HG02571 (cell line): ENCODE data around the gene FBXL13.
"Not testable (repeated sequence)": the region's sequence is repeated elsewhere in the genome, so short reads cannot be mapped to it uniquely, and the experiment has no call there.

ENCODE experiments used
- ATAC-seq: cut with Tn5 transposase; IDR thresholded peaks from one replicate; pipeline ENCODE4 v1.9.1; 2021; ENCODE audit warnings: mild to moderate bottlenecking, moderate library complexity; ENCODE audit not compliant: unreplicated experiment

The FBXL13 gene

GRCh38 chr7:103031024-103031423 is 43.6 kb downstream of the FBXL13 start:
- ATAC-seq, result no peak

DNA sequence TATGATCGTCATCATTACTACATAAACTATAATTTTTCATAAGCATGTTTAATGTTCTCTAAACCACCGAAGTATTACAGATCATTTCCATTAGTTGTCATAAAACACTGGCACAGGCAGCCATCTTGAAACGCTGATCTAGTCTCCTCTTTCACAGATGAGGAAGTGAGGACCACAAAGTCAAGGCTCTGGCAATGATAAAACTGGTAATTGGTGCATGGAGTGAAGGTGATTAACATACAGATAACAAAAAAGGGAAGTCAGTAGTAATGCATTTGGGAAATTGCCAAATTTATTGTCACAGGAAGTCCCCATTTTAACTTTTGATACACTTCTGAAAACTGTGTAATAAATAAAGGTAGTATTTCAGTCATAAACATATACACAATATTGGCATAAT is 49.3 kb downstream of the FBXL13 start:
- ATAC-seq, result no peak

- not testable (repeated sequence) for ATAC-seq
Observed at GRCh38 chr7:103023578-103023977, 51.0 kb downstream of the FBXL13 start.

DNA sequence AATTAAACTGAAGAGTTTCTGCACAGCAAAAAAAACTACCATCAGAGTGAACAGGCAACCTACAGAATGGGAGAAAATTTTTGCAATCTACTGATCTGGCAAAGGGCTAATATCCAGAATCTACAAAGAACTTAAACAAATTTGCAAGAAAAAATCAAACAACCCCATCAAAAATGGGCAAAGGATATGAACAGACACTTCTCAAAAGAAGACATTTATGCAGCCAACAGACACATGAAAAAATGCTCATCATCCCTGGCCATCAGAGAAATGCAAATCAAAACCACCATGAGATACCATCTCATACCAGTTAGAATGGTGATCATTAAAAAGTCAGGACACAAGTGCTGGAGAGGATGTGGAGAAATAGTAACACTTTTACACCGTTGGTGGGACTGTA is 53.1 kb downstream of the FBXL13 start:
- not testable (repeated sequence) for ATAC-seq

GRCh38 chr7:103020876-103021275 is 53.7 kb downstream of the FBXL13 start:
- ATAC-seq, result not testable (repeated sequence)

DNA sequence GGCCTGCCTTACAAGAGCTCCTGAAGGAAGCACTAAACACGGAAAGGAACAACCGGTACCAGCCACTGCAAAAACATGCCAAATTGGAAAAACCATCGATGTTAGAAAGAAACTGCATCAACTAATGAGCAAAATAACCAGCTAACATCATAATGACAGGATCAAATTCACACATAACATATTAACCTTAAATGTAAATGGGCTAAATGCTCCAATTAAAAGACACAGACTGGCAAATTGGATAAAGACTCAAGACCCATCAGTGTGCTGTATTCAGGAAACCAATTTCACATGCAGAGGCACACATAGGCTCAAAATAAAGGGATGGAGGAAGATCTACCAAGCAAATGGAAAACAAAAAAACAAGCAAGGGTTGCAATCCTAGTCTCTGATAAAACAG is 56.3 kb downstream of the FBXL13 start:
- ATAC-seq, result not testable (repeated sequence)

DNA sequence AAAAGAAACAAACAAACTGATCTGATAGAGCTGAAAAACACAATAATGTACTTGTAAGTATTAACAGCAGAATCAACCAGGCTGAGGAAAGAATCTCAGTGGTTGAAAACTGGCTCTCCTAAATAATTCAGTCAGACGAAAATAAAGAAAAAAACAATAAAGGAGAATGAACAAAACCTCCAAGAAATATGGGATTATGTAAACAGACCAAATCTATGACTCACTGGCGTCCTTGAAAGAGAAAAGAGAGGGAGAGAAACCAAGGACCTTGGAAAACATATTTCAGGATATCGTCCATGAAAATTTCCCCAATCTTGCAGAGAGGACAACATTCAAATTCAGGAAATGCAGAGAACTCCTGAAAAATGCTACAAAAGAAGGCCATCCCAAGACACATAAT is 62.9 kb downstream of the FBXL13 start:
- ATAC-seq, result no peak

DNA sequence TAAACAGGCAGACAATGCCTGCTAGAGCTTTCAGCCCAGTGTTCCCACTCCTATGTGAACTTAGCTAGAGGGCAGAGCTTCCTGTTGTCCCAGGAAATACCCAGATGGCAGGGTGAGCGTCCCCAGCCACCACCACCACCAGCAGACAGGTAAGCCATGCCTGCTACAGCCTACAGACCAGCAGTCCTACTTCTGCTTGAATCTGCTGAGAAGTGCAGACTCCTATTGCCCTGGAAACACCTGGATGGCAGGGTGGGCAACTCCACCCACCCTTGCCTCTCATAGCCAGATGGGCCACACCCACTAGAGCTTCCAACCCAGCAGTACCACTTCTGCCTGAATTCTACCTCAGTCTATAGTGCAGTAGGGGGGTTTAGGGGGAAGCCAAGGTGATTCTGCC is 64.4 kb downstream of the FBXL13 start:
- ATAC-seq, result no peak

GRCh38 chr7:103009466-103010185 is 65.0 kb downstream of the FBXL13 start:
- ATAC-seq, result no peak

GRCh38 chr7:103003004-103003403 is 71.6 kb downstream of the FBXL13 start:
- no peak for ATAC-seq

GRCh38 chr7:103001210-103001609 is 73.4 kb downstream of the FBXL13 start:
- no peak for ATAC-seq

DNA sequence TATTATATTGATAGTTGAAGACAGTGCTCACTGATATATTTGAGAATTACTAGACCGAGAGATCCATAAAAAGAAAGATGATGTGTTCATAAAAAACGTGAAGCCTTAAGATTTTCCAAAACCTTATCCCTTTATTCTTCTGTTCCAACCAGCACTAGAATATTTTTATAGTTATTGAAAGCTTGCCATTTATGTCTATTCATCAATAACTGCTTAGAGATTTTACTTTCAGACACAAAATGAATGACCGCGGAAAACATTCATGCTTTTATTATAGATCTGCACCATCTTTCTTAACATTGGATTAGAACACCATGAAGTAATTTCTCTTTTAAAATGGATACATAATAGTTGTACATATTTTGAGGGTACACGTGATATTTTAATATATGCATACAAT is 77.6 kb downstream of the FBXL13 start:
- ATAC-seq, result no peak

GRCh38 chr7:102995609-102996008 is 79.0 kb downstream of the FBXL13 start:
- not testable (repeated sequence) for ATAC-seq

- ATAC-seq, result no peak
Observed at GRCh38 chr7:102994567-102994966, 80.0 kb downstream of the FBXL13 start.

DNA sequence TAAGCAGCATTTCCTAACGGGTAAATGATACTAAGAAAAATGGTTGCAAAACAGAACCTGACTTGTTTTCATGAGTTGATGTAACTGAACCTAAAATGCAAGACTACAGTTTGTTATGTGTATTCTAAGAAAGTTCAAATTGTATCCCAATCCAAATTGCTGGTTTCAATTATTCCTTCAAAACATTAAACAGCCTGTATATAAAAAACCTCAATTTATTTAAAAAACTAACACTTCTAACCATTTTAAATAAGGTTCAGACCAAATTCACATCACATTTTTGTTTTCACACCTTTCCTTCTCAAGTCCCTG is 80.9 kb downstream of the FBXL13 start:
- no peak for ATAC-seq

DNA sequence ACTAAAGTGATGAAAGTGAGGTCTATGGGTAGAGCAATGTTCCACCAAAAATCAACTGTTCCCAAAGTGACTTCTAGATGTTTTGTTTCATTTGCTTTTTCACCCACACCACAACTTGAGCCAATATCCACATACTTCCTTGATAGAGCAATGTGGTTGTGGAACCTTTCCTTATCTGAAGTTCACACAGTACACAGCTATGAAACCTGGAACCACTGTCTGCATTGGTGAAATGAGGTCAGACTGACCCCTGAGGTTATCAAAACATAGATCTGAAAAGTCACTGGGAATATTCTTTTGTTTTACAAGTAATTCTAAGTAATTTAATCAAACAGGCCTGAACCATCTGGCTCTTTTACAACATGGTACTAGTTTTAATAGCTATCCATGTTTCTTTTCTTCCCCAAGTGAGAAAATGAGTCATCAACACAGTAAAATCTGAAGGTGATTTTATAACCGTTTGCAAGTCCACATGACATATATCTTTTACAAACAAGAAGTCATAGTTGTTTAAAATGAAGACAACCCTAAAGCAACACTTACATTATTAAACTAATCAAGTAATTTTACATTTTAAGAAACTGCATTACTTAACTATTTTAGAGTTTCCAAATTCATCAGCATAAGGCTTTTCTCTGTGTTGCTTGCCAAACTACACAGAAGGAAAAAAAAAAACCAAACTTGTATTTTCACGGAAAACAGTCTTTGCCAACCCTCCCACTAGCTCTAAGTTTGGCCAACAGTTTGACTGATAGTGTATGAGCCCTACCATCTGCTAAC is 81.5 kb downstream of the FBXL13 start:
- ATAC-seq, result no peak

GRCh38 chr7:102992509-102992937 is 82.1 kb downstream of the FBXL13 start:
- no peak for ATAC-seq

- ATAC-seq, result no peak
Observed at GRCh38 chr7:102991540-102992214, 82.9 kb downstream of the FBXL13 start.

GRCh38 chr7:102991077-102991539 is 83.5 kb downstream of the FBXL13 start:
- no peak for ATAC-seq

GRCh38 chr7:102990642-102991041 is 84.0 kb downstream of the FBXL13 start:
- ATAC-seq, result no peak

DNA sequence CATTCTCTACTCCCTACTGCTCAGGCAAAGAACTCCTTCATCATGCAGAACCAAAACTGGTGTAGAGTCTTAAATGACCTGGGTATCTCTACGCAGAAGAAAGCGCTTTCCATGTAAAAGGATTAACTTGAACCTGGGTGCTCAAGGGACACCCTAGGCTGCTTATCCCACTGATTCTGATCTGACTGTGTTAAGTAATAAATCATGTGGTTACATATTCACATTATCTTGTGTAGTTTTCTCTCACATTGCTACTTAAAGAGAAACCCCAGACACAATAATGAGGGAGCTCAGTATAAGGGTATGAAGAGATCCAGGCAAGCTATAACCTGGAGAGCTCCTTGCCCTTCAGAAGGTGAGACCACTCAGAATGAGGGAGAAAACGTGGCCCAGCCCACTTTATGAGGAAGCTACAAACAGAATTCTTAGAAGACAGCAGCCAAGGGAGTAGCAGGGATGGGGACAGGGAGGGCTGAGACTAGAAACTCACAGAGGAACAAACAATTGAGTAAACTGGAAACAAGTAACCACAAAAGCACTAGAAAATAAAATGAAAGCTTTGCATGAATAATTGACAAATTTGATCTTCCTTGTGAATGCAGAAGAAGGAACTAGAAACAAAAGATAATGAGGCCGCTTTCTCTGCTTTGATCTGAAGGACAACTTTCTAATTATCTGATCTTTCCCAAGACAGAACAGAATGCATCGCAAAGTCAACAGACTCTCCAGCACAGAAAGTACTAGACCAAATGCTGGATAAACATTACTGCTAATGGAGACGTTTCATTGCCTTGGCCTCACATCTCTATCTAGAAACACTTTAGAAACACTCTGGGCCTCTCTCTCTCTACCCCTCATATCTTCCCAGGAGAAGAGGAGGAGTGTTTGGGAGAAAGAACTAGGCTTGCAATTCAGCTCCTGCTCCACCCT is 85.7 kb downstream of the FBXL13 start:
- no peak for ATAC-seq
